NCI-H82 (cell line): ENCODE measurements around the gene PRR3.
A peak's percentile ranks its signal among the peaks of the same experiment; 100 is the strongest.

Experiments used
- DNase-seq: peaks from one replicate; lab custom pipeline; 2025; lab: John Stamatoyannopoulos, UW

The PRR3 gene

GRCh38 chr6:30537931-30538330 lies 19.2 kb upstream of the PRR3 start:
- no peak for DNase-seq

DNA sequence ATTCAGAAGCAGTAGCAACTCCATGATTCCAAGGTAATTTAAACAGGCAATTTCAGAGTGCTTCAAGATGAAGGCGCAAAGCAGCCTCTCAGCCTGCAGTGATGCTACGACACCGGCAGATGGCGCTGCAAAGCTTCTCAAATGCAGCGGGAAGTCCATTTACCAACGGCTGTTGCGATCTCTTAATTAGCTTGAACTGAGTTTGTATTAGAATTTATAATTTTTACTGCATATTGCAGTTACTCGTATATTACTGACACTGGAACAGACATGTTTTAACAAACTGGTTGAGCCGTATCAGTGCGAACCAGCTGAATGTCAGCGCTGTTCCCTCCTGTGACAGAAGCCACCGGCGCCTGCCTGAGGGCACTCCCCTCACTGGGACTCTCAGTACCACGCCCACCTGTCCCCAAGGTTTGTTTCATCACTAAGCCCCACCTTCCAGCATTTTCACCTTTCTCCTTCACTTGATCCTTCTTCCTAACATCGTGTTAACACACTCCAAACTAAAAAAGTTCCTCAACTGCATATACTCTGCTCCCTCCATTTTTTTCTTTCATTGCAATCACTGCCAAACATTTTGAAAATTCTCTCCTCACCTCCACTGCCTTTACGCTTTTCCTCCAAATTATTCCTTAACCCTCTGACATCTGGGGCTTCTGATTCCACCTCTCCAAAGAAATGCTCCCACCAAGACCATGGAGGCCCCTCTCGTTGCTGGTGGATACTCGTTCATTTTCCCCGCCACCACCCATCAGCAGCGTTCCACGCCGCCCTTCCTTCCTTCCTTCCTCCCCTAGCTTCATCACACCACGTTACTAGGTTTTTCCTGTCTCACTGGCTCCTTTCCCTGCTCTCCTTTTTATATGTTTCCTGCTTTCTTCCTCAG lies 15.3 kb upstream of the PRR3 start:
- peak; percentile 88 for DNase-seq

DNA sequence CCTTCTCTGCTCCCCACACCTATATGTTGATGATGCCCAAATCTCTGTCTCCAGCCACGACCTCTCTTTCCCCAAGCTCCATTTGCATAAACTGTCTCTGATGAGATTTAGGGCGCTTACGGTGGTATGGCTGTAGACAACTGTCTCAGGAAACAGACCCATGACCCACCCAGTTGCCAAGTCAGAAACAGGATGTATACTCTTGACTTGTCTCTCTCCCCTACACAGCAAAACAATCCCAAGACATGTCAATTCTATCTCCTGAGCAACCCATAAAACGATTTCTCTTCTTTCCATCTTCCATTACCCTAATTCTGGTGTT lies 14.7 kb upstream of the PRR3 start:
- DNase-seq: peak; percentile 32

GRCh38 chr6:30542915-30543314 lies 14.2 kb upstream of the PRR3 start:
- DNase-seq: no peak

GRCh38 chr6:30543821-30544220 lies 13.3 kb upstream of the PRR3 start:
- DNase-seq: no peak

- peak; percentile 64 for DNase-seq
These were observed 12.3 kb upstream of the PRR3 start for GRCh38 chr6:30544666-30545272.

DNA sequence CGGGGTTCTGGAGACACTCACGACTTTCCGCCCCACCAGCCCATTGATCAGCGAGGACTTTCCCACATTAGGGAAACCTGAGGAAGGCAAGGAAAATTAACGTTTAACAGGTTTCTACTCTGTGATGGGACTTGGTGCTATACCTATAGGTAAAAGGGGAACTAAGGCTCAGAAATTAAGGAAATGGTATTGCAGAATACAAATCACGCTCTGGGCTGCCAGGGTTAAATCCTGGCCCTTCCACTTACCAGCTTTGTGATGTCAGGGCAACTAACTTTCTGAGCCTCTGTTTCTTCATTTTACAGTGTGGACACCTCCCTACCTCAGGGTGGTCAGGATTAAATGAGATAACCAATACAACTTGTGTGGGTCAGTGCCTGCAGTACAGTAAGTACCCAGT lies 9.6 kb upstream of the PRR3 start:
- no peak for DNase-seq

DNA sequence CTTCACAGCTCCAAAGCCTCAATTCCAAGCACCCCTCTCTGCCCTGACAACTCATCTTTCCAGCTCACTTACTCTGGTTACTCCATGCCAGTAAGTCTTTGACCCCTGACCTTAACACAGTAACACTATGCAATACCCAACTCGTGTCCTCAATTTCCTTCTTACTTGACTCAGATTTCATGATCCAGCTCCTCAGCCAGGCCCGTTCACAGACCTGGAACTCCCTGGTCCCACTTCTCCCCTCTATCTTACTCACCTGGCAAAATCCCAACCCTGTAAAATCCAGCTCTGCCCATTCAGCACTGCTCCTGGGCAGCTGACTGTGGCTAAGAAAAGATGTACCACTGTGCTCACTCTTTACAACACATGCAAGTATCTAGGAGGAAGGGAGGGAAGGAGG lies 8.7 kb upstream of the PRR3 start:
- DNase-seq: no peak

GRCh38 chr6:30554404-30554803 lies 2.7 kb upstream of the PRR3 start:
- no peak for DNase-seq

GRCh38 chr6:30554962-30555815 lies 1.9 kb upstream of the PRR3 start:
- DNase-seq: peak; percentile 58

DNA sequence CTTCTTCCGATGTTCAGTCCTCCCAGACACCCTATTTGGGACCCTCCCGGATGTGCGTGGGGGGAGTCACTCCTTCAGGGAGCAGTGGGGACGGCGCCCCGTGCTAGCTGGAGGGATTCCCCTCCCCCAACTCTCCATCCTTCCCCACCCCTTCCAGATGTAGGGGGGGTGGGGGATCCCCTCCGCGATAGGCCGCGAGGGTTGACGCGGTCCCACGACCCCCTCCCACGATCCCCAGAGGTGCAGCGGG lies 1.4 kb upstream of the PRR3 start:
- no peak for DNase-seq

GRCh38 chr6:30556066-30556905 lies 809 bp upstream of the PRR3 start, which contains the start of gene GNL1:
TSS of gene GNL1 (minus strand) at chr6:30556489. CDS start at chr6:30556203, 286 bp downstream.
- DNase-seq: peak; percentile 92

DNA sequence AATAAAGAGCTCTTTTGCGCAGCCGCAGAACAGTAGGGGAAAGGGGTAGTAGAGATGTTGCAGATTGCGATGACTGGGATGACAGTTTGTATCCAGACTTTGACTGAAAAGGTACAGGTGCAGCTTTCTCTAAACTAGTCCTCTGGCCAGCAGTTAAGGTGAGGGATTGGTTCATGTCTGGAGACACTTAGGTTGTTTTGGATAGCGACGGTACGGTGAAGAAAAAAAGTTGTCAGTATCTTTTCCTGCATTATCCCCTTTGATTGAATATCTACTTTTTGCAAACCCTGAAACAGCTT lies 537 bp downstream of the PRR3 start:
- DNase-seq: no peak

GRCh38 chr6:30560930-30561329 lies 3.8 kb downstream of the PRR3 start:
- no peak for DNase-seq

GRCh38 chr6:30562470-30563425 lies 5.7 kb downstream of the PRR3 start:
- DNase-seq: no peak

- DNase-seq: no peak
These were observed 7.0 kb downstream of the PRR3 start for GRCh38 chr6:30564114-30564513.

- DNase-seq: no peak
These were observed 8.7 kb downstream of the PRR3 start for GRCh38 chr6:30565772-30566171.

GRCh38 chr6:30568245-30568644 lies 11.2 kb downstream of the PRR3 start:
- DNase-seq: no peak

GRCh38 chr6:30570263-30570662 lies 13.2 kb downstream of the PRR3 start:
- DNase-seq: no peak

DNA sequence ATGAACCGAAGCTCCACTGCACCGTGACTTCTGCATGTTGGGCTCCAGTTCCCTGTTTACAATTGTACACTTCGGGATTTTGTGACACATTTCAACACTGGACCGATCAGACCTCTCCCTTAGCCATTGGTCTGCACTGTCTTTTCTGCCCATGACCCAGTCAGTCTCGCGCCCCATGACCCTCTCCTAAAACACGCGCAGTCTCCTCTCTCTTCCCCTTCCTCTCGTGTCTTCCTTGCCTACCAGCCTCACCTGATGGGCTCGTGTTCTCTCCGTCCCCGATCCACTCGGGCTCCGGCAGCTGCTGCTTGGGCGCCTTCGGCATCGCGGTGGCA lies 13.6 kb downstream of the PRR3 start:
- DNase-seq: no peak

DNA sequence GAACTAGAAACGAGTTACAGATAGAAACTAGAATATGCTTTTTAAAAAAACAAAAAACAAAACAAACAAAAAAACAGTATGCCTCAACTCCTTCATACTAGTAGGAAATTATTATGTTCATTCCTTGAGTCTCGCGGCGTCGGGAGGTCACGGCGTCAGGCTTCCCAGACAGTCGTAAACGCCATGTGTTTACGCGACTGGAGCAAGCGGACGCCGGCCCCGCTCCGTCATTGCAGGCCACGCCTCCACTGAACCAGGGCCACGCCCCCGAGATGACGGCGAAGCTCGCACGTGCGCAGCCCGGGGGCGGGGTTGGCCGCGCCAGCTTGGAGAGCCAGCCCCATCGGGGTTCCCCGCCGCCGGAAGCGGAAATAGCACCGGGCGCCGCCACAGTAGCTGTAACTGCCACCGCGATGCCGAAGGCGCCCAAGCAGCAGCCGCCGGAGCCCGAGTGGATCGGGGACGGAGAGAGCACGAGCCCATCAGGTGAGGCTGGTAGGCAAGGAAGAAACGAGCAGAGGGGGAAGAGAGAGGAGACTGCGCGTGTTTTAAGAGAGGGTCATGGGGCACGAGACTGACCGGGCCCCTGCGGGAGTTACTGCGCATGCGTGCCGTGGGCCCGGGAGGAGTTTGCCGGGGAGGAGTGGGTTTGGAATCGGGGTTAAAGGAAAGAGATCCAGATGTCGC lies 14.1 kb downstream of the PRR3 start, which contains the start of gene ABCF1:
Gene ABCF1, plus strand, starts transcription at position 368 of the 687 bp plus-strand sequence. Its CDS starts 46 bp downstream, at position 414.
- DNase-seq: peak; percentile 98
